CD14-positive monocyte (primary cell): Measurements from ENCODE around the gene UBE2E3. TPM values are rescaled to one million over a fixed set of nuclear protein-coding genes. Genes with fewer than 3 reads are reported as not detected.

Experiments
- DNase-seq, 3 donors: peaks; one replicate each; pipeline ENCODE4 v3.0.0-alpha.2; 2011 to 2022
- H2AFZ ChIP-seq: 2 replicates; pipeline ENCODE4 v1.6.0; 2012; ENCODE audit warnings: mild to moderate bottlenecking, low read depth, low read length, inconsistent platforms; ENCODE audit not compliant: insufficient read depth, poor library complexity, severe bottlenecking
- H3K27ac ChIP-seq, 2 donors: 1 replicate in 1 of 2; 2 replicates in 1 of 2; pipeline ENCODE4 v1.5.1; 2012 to 2013; ENCODE audit warnings: low read length in 2 of 2, control low read depth in 1 of 2, inconsistent platforms in 1 of 2, low read depth in 1 of 2, mild to moderate bottlenecking in 1 of 2
- H3K27me3 ChIP-seq, 2 donors: one replicate each; pipeline versions ENCODE4 v1.6.0 to v1.6.1; 2011 to 2013; ENCODE audit warnings: low read length in 2 of 2; ENCODE audit not compliant: control insufficient read depth in 2 of 2, insufficient read depth in 2 of 2
- H3K36me3 ChIP-seq, 2 donors: replicated peaks in 1 of 2; 1 replicate in 1 of 2; 2 replicates in 1 of 2; pipeline versions ENCODE4 v1.5.1 to v1.6.1; 2012 to 2013; ENCODE audit warnings: low read length in 2 of 2, control low read depth in 1 of 2, inconsistent platforms in 1 of 2, mild to moderate bottlenecking in 1 of 2; ENCODE audit not compliant: insufficient read depth in 2 of 2, control insufficient read depth in 1 of 2
- H3K4me1 ChIP-seq, 2 donors: 1 replicate in 1 of 2; 2 replicates in 1 of 2; pipeline versions ENCODE4 v1.5.1 to v1.6.1; 2012 to 2013; ENCODE audit warnings: low read length in 2 of 2, control low read depth in 1 of 2, inconsistent platforms in 1 of 2, mild to moderate bottlenecking in 1 of 2, moderate library complexity in 1 of 2; ENCODE audit not compliant: insufficient read depth in 2 of 2, control insufficient read depth in 1 of 2
- H3K4me2 ChIP-seq: replicated peaks from 2 replicates; pipeline ENCODE3; 2012; ENCODE audit warnings: low read length, moderate library complexity, mild to moderate bottlenecking; ENCODE audit not compliant: poor library complexity, severe bottlenecking; ENCODE audit errors: extremely low read depth
- H3K4me3 ChIP-seq, 3 experiments: fragments of 200-600 bp in 1 of 3; sonication (generic) in 1 of 3; replicated peaks in 1 of 3; 1 replicate in 2 of 3; 2 replicates in 1 of 3; pipeline ENCODE4 v1.5.1; 2011 to 2013; ENCODE audit warnings: low read length in 3 of 3, mild to moderate bottlenecking in 3 of 3, control low read depth in 2 of 3, low read depth in 2 of 3, inconsistent platforms in 1 of 3, moderate library complexity in 1 of 3
- H3K79me2 ChIP-seq: 2 replicates; pipeline ENCODE4 v1.6.0; 2012; ENCODE audit warnings: mild to moderate bottlenecking, control low read depth, inconsistent platforms, low read length, moderate library complexity; ENCODE audit not compliant: insufficient read depth
- H3K9ac ChIP-seq: 2 replicates; pipeline ENCODE4 v1.6.0; 2017; ENCODE audit warnings: low read length, mild to moderate bottlenecking; ENCODE audit not compliant: insufficient read depth, poor library complexity, severe bottlenecking
- H3K9me3 ChIP-seq, 2 donors: replicated peaks in 1 of 2; 1 replicate in 1 of 2; 2 replicates in 1 of 2; pipeline versions ENCODE4 v1.5.1 to v1.6.1; 2012 to 2013; ENCODE audit warnings: low read length in 2 of 2, control low read depth in 1 of 2; ENCODE audit not compliant: control insufficient read depth in 1 of 2, insufficient read depth in 1 of 2
- H4K20me1 ChIP-seq: 2 replicates; pipeline ENCODE4 v1.6.0; 2012; ENCODE audit warnings: mild to moderate bottlenecking, low read length, control low read depth, moderate library complexity; ENCODE audit not compliant: insufficient read depth
- H3K27ac Mint-ChIP-seq, 7 donors: one replicate each; pipeline ENCODE4 v1.8.0; 2020; ENCODE audit warnings: mild to moderate bottlenecking in 7 of 7, mixed read lengths in 7 of 7, moderate library complexity in 6 of 7, inconsistent platforms in 2 of 7
- H3K27me3 Mint-ChIP-seq, 3 donors: one replicate each; pipeline ENCODE4 v1.8.0; 2021 to 2022; ENCODE audit warnings: low read depth in 3 of 3, mild to moderate bottlenecking in 3 of 3, mixed read lengths in 3 of 3, moderate library complexity in 3 of 3, inconsistent platforms in 1 of 3
- H3K36me3 Mint-ChIP-seq, 2 donors: one replicate each; pipeline ENCODE4 v1.8.0; 2020; ENCODE audit warnings: mixed read lengths in 2 of 2, inconsistent platforms in 1 of 2, mild to moderate bottlenecking in 1 of 2
- H3K4me1 Mint-ChIP-seq: one replicate; pipeline ENCODE4 v1.8.0; 2020; ENCODE audit warnings: mild to moderate bottlenecking, mixed read lengths
- H3K4me3 Mint-ChIP-seq, 2 donors: one replicate each; pipeline ENCODE4 v1.8.0; 2020; ENCODE audit warnings: mild to moderate bottlenecking in 2 of 2, mixed read lengths in 2 of 2, moderate library complexity in 1 of 2
- H3K9me3 Mint-ChIP-seq, 7 donors: one replicate each; pipeline ENCODE4 v1.8.0; 2020 to 2022; ENCODE audit warnings: mixed read lengths in 7 of 7, mild to moderate bottlenecking in 6 of 7, moderate library complexity in 6 of 7, inconsistent platforms in 2 of 7
- WGBS: methylation state at CpG from one replicate; pipeline ENCODE4 v1.1.5; 2013; ENCODE audit warnings: missing lambda C conversion rate; ENCODE audit not compliant: insufficient coverage; 5-methylcytosine and 5-hydroxymethylcytosine counted together
- intact Hi-C, 2 donors: fragments of 100-400 bp; cut with micrococcal nuclease; formaldehyde crosslinking; loops; one replicate each; pipeline versions ENCODE4 v1.15.0 to v1.15.1; 2023
- polyA plus RNA-seq, 3 donors: library from polyadenylated mRNA; depleted of rRNA in 1 of 3; unstranded in 2 of 3; stranded (reverse) in 1 of 3; fragments of 300-500 nt in 2 of 3; fragments of >200 nt in 1 of 3; fragmentation: Illumina TruSeq in 2 of 3; gene quantifications; 1 replicate in 2 of 3; 2 replicates in 1 of 3; pipeline ENCODE4 v1.2.3, GENCODE V29; 2012 to 2021
- TF ChIP-seq, protein P1 (sequence below): fragments of 200-600 bp; IDR thresholded peaks from one replicate; pipeline ENCODE4 v1.8.0; 2022; ENCODE audit warnings: antibody characterized with exemption, mild to moderate bottlenecking

The UBE2E3 gene
- polyA plus RNA-seq, 3 donors = 45.9 to 67.5 (median 52.1) TPM

DNA sequence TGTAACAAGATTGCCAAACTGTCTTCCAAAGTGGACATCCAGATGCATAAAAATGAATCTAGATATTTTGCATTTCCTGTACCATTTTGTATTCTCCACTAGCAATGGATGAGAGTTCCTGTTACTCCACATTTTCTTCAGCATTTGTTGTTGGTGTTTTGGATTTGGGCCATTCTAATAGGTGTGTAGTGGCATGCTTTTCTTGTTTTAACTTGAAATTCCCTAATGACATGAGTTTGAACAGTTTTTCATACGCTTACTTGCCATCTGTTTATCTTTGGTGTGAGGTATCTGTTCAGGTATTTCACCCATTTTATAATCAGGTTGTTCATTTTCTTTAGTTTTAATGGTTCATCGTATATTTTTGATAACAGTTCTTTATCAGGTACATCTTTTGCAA, 73.9 kb downstream of the UBE2E3 start:
- DNase-seq = no peak
- H3K79me2 ChIP-seq = no peaks in the 10 kb centered on the region
- WGBS = no CpG with 5 or more reads among the region's 2 CpGs
- H4K20me1 ChIP-seq = peaks cover 16% of the 10 kb centered on the region
- peaks cover 0 to 4% of the 10 kb centered on the region in 2 donors for H3K36me3 Mint-ChIP-seq
- no peak overlapping the region for H3K4me3 Mint-ChIP-seq
- H3K27ac Mint-ChIP-seq = no peak overlapping the region
- no peaks in the 10 kb centered on the region for H3K4me1 ChIP-seq
- no peaks in the 10 kb centered on the region for H3K27me3 ChIP-seq
- no peak overlapping the region for H3K9ac ChIP-seq
- no peaks in the 10 kb centered on the region for H3K9me3 ChIP-seq
- H3K4me1 Mint-ChIP-seq = peaks cover 4% of the 10 kb centered on the region
- TF ChIP-seq, protein P1, sequence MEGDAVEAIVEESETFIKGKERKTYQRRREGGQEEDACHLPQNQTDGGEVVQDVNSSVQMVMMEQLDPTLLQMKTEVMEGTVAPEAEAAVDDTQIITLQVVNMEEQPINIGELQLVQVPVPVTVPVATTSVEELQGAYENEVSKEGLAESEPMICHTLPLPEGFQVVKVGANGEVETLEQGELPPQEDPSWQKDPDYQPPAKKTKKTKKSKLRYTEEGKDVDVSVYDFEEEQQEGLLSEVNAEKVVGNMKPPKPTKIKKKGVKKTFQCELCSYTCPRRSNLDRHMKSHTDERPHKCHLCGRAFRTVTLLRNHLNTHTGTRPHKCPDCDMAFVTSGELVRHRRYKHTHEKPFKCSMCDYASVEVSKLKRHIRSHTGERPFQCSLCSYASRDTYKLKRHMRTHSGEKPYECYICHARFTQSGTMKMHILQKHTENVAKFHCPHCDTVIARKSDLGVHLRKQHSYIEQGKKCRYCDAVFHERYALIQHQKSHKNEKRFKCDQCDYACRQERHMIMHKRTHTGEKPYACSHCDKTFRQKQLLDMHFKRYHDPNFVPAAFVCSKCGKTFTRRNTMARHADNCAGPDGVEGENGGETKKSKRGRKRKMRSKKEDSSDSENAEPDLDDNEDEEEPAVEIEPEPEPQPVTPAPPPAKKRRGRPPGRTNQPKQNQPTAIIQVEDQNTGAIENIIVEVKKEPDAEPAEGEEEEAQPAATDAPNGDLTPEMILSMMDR = no peak
- H3K4me3 ChIP-seq = no peak overlapping the region
- H2AFZ ChIP-seq = no peak overlapping the region
- no peak overlapping the region for H3K4me2 ChIP-seq
- intact Hi-C loops = loop anchor here in 1 of 2 donors (10.0 kb wide), 1 partner anchor 929 kb away; no protein-coding TSS in a partner anchor
- H3K27me3 Mint-ChIP-seq = no peaks in the 10 kb centered on the region
- no peaks in the 10 kb centered on the region for H3K9me3 Mint-ChIP-seq
- no peak overlapping the region for H3K27ac ChIP-seq
- no peaks in the 10 kb centered on the region for H3K36me3 ChIP-seq

DNA sequence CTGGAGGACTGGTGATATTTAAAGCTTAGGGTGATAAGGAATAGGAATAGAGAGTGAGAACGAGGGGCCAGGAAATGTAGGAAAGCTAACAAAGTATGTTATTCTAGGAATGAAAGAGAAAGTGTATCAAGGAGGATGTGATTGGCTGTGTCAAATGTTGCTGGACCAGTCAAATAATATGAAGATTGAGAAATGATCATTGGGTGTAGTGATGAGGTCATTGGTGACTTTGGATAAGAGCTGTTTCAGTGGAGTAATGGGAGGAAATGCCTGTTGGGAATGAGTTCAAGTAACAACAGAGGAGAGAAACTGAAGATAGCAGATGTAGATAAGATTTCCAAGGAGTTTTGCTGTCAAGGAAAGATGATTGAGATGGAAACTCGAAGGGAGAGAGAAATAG, 74.4 kb downstream of the UBE2E3 start:
- DNase-seq = no peak
- H3K9me3 Mint-ChIP-seq = no peaks in the 10 kb centered on the region
- no peak overlapping the region for H2AFZ ChIP-seq
- H3K4me3 Mint-ChIP-seq = no peak overlapping the region
- H3K27ac ChIP-seq = no peak overlapping the region
- no peak overlapping the region for H3K4me2 ChIP-seq
- no peak overlapping the region for H3K4me3 ChIP-seq
- peak overlapping the region in 2 of 7 donors; percentile 3 to 30 for H3K27ac Mint-ChIP-seq
- peaks cover 16% of the 10 kb centered on the region for H4K20me1 ChIP-seq
- H3K9me3 ChIP-seq = no peaks in the 10 kb centered on the region
- H3K4me1 Mint-ChIP-seq = peaks cover 4% of the 10 kb centered on the region
- no peaks in the 10 kb centered on the region for H3K27me3 Mint-ChIP-seq
- H3K27me3 ChIP-seq = no peaks in the 10 kb centered on the region
- H3K79me2 ChIP-seq = no peaks in the 10 kb centered on the region
- TF ChIP-seq, protein P1 = no peak
- H3K9ac ChIP-seq = no peak overlapping the region
- no peaks in the 10 kb centered on the region for H3K4me1 ChIP-seq
- H3K36me3 ChIP-seq = no peaks in the 10 kb centered on the region
- WGBS = 83% methylated on average over 2 of the region's 2 CpGs
- peaks cover 3 to 7% of the 10 kb centered on the region in 2 donors for H3K36me3 Mint-ChIP-seq
- intact Hi-C loops = loop anchor here (5.0 to 10.0 kb wide), 2 partner anchors 928 to 930 kb away; no protein-coding TSS in a partner anchor
